ENCODE results near the gene AP4E1.
"Not testable (repeated sequence)": the region's sequence is repeated elsewhere in the genome, so short reads cannot be mapped to it uniquely, and the experiment has no call there.

Gene AP4E1

GRCh38 chr15:50872832-50873426 lies 35.6 kb upstream of the AP4E1 start:
- no peak overlapping the region for H3K4me3 ChIP-seq (ENCODE audit: low read depth, low read length)
- TF ChIP-seq, protein P1, sequence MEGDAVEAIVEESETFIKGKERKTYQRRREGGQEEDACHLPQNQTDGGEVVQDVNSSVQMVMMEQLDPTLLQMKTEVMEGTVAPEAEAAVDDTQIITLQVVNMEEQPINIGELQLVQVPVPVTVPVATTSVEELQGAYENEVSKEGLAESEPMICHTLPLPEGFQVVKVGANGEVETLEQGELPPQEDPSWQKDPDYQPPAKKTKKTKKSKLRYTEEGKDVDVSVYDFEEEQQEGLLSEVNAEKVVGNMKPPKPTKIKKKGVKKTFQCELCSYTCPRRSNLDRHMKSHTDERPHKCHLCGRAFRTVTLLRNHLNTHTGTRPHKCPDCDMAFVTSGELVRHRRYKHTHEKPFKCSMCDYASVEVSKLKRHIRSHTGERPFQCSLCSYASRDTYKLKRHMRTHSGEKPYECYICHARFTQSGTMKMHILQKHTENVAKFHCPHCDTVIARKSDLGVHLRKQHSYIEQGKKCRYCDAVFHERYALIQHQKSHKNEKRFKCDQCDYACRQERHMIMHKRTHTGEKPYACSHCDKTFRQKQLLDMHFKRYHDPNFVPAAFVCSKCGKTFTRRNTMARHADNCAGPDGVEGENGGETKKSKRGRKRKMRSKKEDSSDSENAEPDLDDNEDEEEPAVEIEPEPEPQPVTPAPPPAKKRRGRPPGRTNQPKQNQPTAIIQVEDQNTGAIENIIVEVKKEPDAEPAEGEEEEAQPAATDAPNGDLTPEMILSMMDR (IDR thresholded peaks at IDR 0.05; ENCODE audit: low read depth, low read length): no peak

- TF ChIP-seq, protein P1 (IDR thresholded peaks at IDR 0.05; ENCODE audit: low read depth, low read length): no peak
- H3K4me3 ChIP-seq (ENCODE audit: low read depth, low read length): no peak overlapping the region
Observed at GRCh38 chr15:50873935-50874361, 34.5 kb upstream of the AP4E1 start.

GRCh38 chr15:50875238-50875637 lies 33.2 kb upstream of the AP4E1 start:
- H3K4me3 ChIP-seq (ENCODE audit: low read depth, low read length): not testable (repeated sequence)

- H3K4me3 ChIP-seq (ENCODE audit: low read depth, low read length): peak overlapping the region; percentile 18; the same call in 1 of the 2 replicates
Observed at GRCh38 chr15:50876260-50876988, 32.1 kb upstream of the AP4E1 start.

GRCh38 chr15:50876989-50877360 lies 31.5 kb upstream of the AP4E1 start:
- H3K4me3 ChIP-seq (ENCODE audit: low read depth, low read length): peak overlapping the region; percentile 18; the same call in 1 of the 2 replicates
- TF ChIP-seq, protein P1 (IDR thresholded peaks at IDR 0.05; ENCODE audit: low read depth, low read length): peak; percentile 98

More at GRCh38 chr15:50876260-50876988, 32.1 kb upstream of the AP4E1 start:
- TF ChIP-seq, protein P1 (IDR thresholded peaks at IDR 0.05; ENCODE audit: low read depth, low read length): no peak

DNA sequence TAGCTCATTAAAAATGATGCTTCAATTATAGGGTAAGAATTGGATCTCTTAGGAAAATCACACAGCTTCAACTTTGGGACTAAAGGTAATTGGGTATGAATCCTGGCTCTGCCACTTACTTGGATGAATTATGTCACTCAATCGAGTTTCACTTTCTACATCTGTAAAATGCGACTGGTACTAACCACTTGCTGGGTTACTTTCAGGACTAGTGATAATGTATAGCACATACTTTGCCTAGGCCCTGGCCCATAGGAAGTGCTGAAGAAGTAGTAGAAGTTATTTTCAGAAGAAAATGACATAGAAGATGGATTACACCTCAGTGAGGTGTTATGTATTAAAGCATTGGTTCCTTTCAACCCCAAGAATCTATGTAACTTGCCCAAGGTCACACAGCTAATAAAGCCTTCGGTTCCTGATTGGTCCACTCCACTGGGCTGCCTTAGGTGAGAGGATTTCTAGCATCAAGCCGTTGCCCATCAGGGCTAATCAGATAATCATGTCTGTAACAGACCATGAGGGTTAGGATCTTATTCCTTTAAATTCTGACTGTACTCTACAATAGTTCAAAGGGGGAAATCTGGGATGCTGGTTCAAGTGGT lies 29.4 kb upstream of the AP4E1 start:
- TF ChIP-seq, protein P1 (IDR thresholded peaks at IDR 0.05; ENCODE audit: low read depth, low read length): no peak
- H3K4me3 ChIP-seq (ENCODE audit: low read depth, low read length): no peak overlapping the region

DNA sequence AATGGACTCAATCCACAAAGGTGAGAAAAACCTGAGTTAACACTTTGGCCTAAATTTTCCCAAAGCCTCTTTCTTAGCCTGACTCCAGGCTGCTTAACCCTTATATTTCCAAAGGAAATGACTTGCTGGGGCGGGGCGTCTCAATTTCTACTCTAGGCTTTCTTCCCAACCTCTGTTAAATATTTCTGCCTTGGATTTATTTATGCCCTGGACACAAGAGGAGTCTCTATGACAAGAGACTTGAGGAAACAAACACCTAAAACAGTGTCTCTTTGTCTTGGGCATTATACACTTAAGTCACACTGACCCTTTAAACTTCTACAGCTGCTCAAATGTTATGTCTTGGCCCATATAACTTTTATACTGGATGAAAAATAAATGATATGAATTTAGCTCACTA lies 28.3 kb upstream of the AP4E1 start:
- no peak overlapping the region for H3K4me3 ChIP-seq (ENCODE audit: low read depth, low read length)
- TF ChIP-seq, protein P1 (IDR thresholded peaks at IDR 0.05; ENCODE audit: low read depth, low read length): no peak

All from WI38 (cell line).